Astrocyte (in vitro differentiated cells and primary cell): Measurements from ENCODE around the gene IVL. TPM values are rescaled to one million over a fixed set of nuclear protein-coding genes. Genes with fewer than 3 reads are reported as not detected.

Source experiments
- DNase-seq: peaks from one replicate; pipeline ENCODE4 v3.0.0-alpha.2; 2010; ENCODE audit warnings: low read depth
- FAIRE-seq: peaks from 2 replicates; lab custom pipeline; 2011; peaks lifted over from hg19 to GRCh38; lab: Jason Lieb, UNC
- H2AFZ ChIP-seq: 2 replicates; pipeline ENCODE4 v1.6.0; 2012; ENCODE audit warnings: low read depth, low read length, inconsistent platforms
- H3K27ac ChIP-seq: 2 replicates; pipeline ENCODE4 v1.5.1; 2011; ENCODE audit warnings: low read depth, low read length, inconsistent platforms
- H3K27me3 ChIP-seq: 2 replicates; pipeline ENCODE4 v1.6.0; 2011; ENCODE audit warnings: low read length, inconsistent platforms; ENCODE audit not compliant: insufficient read depth
- H3K36me3 ChIP-seq: 2 replicates; pipeline ENCODE4 v1.5.1; 2011; ENCODE audit warnings: low read length, inconsistent platforms; ENCODE audit not compliant: insufficient read depth
- H3K4me1 ChIP-seq: 2 replicates; pipeline ENCODE4 v1.5.1; 2011; ENCODE audit warnings: low read length, inconsistent platforms; ENCODE audit not compliant: insufficient read depth
- H3K4me2 ChIP-seq: 2 replicates; pipeline ENCODE4 v1.6.0; 2012; ENCODE audit warnings: low read length, inconsistent platforms
- H3K4me3 ChIP-seq: 2 replicates; pipeline ENCODE4 v1.5.1; 2011; ENCODE audit warnings: low read depth, mild to moderate bottlenecking, low read length, inconsistent platforms; ENCODE audit not compliant: insufficient read depth
- H3K79me2 ChIP-seq: 2 replicates; pipeline ENCODE4 v1.6.0; 2012; ENCODE audit warnings: mild to moderate bottlenecking, low read length, inconsistent platforms; ENCODE audit not compliant: insufficient read depth
- H3K9ac ChIP-seq: 2 replicates; pipeline ENCODE4 v1.6.0; 2012; ENCODE audit warnings: mild to moderate bottlenecking, low read length, inconsistent platforms
- H3K9me3 ChIP-seq: 2 replicates; pipeline ENCODE4 v1.5.1; 2012; ENCODE audit warnings: low read depth, mild to moderate bottlenecking, low read length, inconsistent platforms; ENCODE audit not compliant: insufficient read depth
- H4K20me1 ChIP-seq: 2 replicates; pipeline ENCODE4 v1.6.0; 2012; ENCODE audit warnings: low read length, inconsistent platforms; ENCODE audit not compliant: insufficient read depth
- H3K27ac Mint-ChIP-seq: one replicate; pipeline ENCODE4 v1.8.0; 2021; ENCODE audit warnings: mild to moderate bottlenecking, mixed read lengths; ENCODE audit not compliant: unreplicated experiment
- H3K27me3 Mint-ChIP-seq: one replicate; pipeline ENCODE4 v1.8.0; 2021; ENCODE audit warnings: low read depth, mixed read lengths; ENCODE audit not compliant: unreplicated experiment
- H3K36me3 Mint-ChIP-seq: one replicate; pipeline ENCODE4 v1.8.0; 2021; ENCODE audit warnings: low read depth, mixed read lengths; ENCODE audit not compliant: unreplicated experiment
- H3K4me1 Mint-ChIP-seq: one replicate; pipeline ENCODE4 v1.8.0; 2021; ENCODE audit warnings: low read depth, mixed read lengths; ENCODE audit not compliant: unreplicated experiment
- H3K4me3 Mint-ChIP-seq: one replicate; pipeline ENCODE4 v1.8.0; 2021; ENCODE audit warnings: mild to moderate bottlenecking, moderate library complexity, mixed read lengths; ENCODE audit not compliant: unreplicated experiment
- H3K9me3 Mint-ChIP-seq: one replicate; pipeline ENCODE4 v1.8.0; 2021; ENCODE audit warnings: mild to moderate bottlenecking, mixed read lengths; ENCODE audit not compliant: unreplicated experiment
- CTCF ChIP-seq: IDR thresholded peaks from 2 replicates; pipeline ENCODE4 v1.5.1; 2011; ENCODE audit warnings: low read depth, mild to moderate bottlenecking, inconsistent platforms, low read length, moderate library complexity; ENCODE audit not compliant: insufficient read depth
- EZH2 ChIP-seq: IDR thresholded peaks from 2 replicates; pipeline ENCODE4 v1.6.1; 2012; ENCODE audit warnings: mild to moderate bottlenecking, low read length, inconsistent platforms; ENCODE audit not compliant: insufficient read depth
- total RNA-seq: library from RNA; stranded (reverse); gene quantifications from 2 replicates; pipeline ENCODE4 v1.2.1, GENCODE V29; 2021

The IVL gene
- total RNA-seq, 1 donor from 2014 or later: 0.16 TPM

- H3K27me3 Mint-ChIP-seq: peaks cover 14% of the 10 kb centered on the region
- H3K4me3 ChIP-seq: no peak overlapping the region
These were observed 48.2 kb upstream of the IVL start for GRCh38 chr1:152860129-152860528.

GRCh38 chr1:152861374-152861773 is 47.0 kb upstream of the IVL start:
- no peak for FAIRE-seq
- Histone ChIP-seq H4K20me1 (no peaks in the 10 kb centered on the region), H3K27me3 (no peaks in the 10 kb centered on the region), H3K9ac (no peak overlapping the region), H3K36me3 (no peaks in the 10 kb centered on the region), H3K4me2 (no peak overlapping the region), H3K79me2 (no peaks in the 10 kb centered on the region), H3K27ac (no peak overlapping the region), H2AFZ (no peak overlapping the region), H3K4me1 (no peaks in the 10 kb centered on the region), H3K9me3 (peaks cover 3% of the 10 kb centered on the region), H3K4me3 (no peak overlapping the region)
- Mint-ChIP-seq H3K27ac (no peak overlapping the region), H3K27me3 (peaks cover 14% of the 10 kb centered on the region), H3K36me3 (no peaks in the 10 kb centered on the region), H3K4me3 (no peak overlapping the region), H3K4me1 (no peaks in the 10 kb centered on the region), H3K9me3 (no peaks in the 10 kb centered on the region)
- no peak for TF ChIP-seq EZH2
- TF ChIP-seq CTCF: no peak
- DNase-seq: no peak

More at GRCh38 chr1:152860129-152860528, 48.2 kb upstream of the IVL start:
- FAIRE-seq (no peak), DNase-seq (no peak)
- peaks cover 3% of the 10 kb centered on the region for H3K9me3 ChIP-seq
- H3K9ac ChIP-seq: no peak overlapping the region
- H3K4me1 ChIP-seq: no peaks in the 10 kb centered on the region
- no peaks in the 10 kb centered on the region for H3K79me2 ChIP-seq
- no peak overlapping the region for H2AFZ ChIP-seq
- Mint-ChIP-seq H3K27ac (no peak overlapping the region), H3K9me3 (no peaks in the 10 kb centered on the region), H3K4me1 (no peaks in the 10 kb centered on the region), H3K4me3 (no peak overlapping the region), H3K36me3 (no peaks in the 10 kb centered on the region)
- no peak overlapping the region for H3K4me2 ChIP-seq
- no peaks in the 10 kb centered on the region for H3K36me3 ChIP-seq
- H3K27ac ChIP-seq: no peak overlapping the region
- H4K20me1 ChIP-seq: no peaks in the 10 kb centered on the region
- TF ChIP-seq EZH2 (no peak), CTCF (no peak)
- no peaks in the 10 kb centered on the region for H3K27me3 ChIP-seq

- Histone ChIP-seq H3K79me2 (no peaks in the 10 kb centered on the region), H3K9ac (no peak overlapping the region), H3K27me3 (peaks cover 3% of the 10 kb centered on the region), H3K9me3 (no peaks in the 10 kb centered on the region), H3K4me1 (no peaks in the 10 kb centered on the region), H2AFZ (no peak overlapping the region), H4K20me1 (no peaks in the 10 kb centered on the region), H3K4me2 (no peak overlapping the region), H3K4me3 (no peak overlapping the region), H3K27ac (no peak overlapping the region), H3K36me3 (no peaks in the 10 kb centered on the region)
- Mint-ChIP-seq H3K36me3 (no peaks in the 10 kb centered on the region), H3K27ac (no peak overlapping the region), H3K9me3 (no peaks in the 10 kb centered on the region), H3K4me3 (no peak overlapping the region), H3K4me1 (no peaks in the 10 kb centered on the region), H3K27me3 (peaks cover 9% of the 10 kb centered on the region)
- no peak for DNase-seq
- TF ChIP-seq CTCF: no peak
- no peak for TF ChIP-seq EZH2
- no peak for FAIRE-seq
These were observed 43.9 kb upstream of the IVL start for GRCh38 chr1:152864443-152864842.
